ENCODE measurements around the gene ANKRD55.
"Not testable (repeated sequence)": the region's sequence is repeated elsewhere in the genome, so short reads cannot be mapped to it uniquely, and the experiment has no call there.

ANKRD55 gene

DNA sequence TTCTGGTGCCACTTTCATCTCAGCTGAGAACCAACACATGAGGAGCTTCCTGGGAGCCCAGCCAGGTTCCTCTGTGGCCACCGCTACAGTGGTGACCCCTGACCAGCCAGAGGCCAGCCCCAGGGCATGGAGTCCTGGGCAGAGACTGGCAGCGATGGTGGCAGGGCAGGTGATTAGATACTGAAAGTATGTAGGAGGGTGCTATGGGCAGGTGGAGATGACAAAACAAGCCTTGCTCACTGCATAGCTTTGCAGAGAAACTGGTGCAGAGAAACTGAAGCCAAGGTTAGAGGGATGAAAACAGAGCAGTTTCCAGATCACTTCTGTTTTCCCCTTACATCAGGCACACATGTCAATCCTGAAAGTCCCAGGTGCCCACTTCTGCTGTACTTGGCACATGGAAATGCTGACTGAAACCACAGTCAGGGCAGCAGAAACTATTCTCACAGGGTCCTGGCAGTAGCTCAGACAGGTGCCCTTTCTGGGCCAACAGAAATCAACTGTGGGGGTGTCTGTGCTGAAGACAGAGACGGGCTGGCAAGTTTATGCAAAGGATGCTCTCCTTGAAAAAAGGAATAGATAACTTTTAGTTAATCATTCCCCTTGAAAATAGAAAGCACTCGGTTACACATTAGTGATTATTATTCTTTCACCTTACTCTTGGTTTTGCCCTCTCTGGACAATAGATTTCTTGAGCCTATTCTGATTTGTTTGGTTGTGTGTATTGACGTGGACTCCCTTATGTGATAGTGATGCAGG is 90.3 kb downstream of the ANKRD55 start:
- no peak for DNase-seq

DNA sequence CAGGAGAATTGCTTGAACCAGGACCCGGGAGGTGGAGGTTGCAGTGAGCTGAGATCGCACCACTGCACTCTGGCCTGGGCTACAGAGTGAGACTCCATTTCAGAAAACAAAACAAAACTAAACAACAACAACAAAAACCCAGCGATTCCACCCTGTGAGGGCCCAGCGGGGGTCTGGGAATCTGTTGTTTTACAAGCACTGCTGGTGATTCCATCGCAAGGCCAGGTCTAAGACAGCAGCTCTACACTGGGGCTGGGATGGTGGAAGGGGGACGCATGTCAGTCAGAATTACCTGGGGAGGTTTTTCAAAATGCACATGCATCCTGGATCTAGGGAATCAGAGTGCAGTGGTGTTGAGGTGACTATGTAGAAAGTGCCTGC is 90.9 kb downstream of the ANKRD55 start:
- DNase-seq, result no peak

DNA sequence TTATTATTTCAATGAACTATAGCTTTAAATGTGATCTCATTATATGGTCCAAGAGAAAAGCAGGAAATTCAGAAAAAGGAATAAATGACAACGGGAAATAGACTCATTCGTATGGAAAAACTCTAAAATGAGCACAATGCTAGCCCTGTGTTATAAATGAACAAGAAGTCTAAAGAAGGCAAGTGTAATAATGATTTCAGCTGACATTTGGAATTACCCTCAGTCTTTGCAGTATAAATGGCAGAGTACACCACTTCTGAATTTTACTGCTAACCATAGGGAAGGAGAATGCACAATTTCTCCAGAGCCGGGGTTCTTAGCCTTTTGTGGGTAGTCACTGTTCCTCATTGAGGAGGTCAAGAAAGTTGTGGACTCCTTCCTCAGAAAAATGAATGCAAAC is 93.1 kb downstream of the ANKRD55 start:
- DNase-seq, result no peak

DNA sequence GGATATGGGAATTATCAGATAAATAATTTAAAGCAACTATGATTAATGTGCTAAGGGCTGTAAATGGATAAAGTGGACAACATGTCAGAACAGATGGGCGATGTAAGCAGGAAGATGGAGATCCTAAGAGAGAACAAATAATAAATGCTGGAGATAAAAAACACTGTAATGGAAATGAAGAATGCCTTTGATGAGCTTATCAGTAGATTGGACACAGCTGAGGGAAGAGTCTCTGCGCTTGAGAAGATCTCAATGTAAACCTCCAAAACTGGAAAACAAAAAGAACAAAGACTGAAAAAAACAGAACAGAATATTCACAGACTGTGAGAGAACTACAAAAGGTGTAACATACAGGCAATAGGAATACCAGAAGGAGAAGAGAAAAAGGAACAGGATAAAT is 102.5 kb downstream of the ANKRD55 start:
- no peak for DNase-seq

DNA sequence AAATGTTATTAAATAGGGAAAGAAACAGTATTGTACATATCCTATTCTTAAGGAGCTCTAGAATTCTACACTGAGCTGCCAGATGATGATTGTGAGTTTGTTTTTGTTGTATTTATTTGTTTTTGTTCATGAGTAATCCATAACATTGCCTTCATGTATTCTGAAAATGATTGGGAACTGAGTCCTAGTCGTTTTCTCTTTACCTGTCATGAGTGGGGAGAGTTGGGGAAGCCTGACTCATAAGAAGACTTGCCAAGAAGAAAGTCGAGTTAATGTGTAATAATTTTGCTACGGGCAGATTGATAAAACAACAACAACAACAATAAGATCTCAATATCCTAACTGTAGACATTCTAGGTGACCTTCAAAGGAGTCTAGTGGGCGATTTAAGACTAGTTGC is 103.8 kb downstream of the ANKRD55 start:
- no peak for DNase-seq

DNA sequence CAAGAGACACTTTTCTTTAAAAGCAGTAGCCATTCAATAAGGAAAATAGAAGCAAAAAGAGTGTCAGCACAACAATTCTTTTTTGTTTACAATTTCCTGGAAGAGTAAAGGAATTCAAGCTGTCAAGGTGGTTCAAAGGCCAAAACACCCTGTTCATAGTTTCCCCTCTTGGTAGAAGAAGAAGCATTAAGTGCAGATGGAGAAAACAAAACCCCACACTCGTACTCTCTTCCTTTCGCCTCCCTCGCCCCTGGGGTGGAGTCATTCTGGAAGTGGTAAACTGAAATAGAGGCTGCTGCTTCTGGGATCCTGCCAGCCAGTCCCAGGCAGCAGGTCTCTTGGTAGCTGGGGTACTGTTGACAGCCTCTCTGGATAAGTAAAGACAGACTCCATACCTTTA is 105.0 kb downstream of the ANKRD55 start:
- peak; percentile 18 to 22 for DNase-seq

DNA sequence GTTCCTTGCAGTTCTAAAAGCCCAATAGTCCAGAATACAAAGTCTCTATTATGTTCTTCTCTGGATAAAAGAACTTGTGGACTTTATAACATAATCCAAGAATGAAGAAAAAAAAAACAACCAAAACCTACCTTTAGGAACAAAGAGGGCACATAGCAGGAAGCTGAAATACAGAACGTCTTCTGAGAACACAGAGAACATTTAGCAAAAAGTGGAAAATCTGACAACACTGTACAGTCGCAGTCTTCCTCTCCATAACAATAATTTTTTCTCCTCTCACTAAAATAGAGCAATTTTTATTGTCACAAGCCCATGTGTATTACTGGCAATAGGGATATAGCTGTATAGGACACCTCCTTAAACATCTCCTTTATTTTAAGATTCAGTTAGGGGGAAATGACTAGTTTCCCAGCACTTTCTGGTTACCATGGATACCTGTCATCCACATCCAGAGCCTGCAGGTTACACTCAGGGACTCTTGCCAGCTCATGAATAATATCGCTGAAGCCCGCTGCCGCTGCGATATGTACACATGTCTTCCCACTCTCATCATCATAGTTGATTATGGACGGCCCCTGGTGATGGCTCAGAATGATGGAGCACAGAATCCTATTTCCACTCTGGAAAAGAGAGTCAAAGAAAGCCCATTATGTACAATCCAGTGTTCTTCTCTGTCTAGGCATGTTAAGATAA is 106.5 kb downstream of the ANKRD55 start:
- DNase-seq, result peak in 1 of 2 donors; percentile 17

DNA sequence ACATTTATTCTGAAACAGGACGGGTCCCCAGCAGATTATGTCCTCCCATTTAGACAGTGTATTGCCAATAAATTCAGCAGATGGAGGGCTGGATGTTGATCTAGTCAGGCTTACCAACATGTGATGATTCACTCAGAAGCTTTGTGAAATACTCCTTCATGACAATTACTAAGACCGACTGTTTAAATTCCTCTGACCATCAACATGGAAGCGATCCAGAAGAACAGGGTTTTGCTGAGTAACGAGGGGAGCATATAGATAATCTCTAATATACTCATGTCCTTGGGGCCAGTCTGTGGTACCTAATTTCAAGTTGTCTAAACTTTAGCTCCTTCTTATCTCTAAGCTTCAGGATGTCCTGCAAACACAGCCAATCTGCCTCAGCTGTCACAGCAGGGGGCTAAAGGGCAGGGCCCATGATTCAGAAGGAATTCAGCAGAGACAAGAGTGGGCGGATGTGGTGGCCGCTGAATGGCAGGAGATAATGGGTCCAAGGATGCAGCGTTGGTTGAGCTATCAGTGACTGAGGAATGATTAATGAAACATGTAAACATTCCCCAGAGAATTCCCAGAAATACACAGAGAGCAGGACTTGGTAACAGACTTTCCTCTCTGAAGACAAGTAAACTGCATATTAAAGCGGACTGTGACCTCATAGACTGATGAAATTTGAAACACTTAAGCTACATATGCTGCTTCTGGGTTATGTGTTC is 109.4 kb downstream of the ANKRD55 start:
- DNase-seq, result no peak

DNA sequence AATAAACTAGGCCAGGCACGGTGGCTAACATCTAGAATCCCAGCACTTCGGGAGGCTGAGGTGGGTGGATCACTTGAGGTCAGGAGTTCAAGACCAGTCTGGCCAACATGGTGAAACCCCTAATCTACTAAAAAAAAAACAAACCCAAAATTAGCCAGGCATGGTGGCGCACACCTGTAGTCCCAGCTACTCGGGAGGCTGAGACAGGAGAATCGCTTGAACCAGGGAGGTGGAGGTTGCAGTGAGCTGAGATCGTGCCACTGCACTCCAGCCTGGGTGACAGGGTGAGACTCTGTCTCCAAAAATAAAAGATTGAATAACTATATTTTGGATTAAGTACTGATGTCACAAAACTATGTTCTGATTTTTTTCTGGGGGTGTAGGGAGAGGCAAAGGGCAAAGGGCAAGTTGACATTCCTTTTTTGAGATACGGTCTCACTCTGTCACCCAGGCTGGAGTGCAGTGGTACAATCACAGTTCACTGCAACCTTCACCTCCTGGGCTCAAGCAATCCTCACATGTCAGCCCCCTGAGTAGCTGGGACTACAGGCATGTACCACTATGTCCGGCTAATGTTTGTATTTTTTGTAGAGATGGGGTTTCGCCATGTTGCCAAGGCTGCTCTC is 110.7 kb downstream of the ANKRD55 start:
- not testable (repeated sequence) for DNase-seq

DNA sequence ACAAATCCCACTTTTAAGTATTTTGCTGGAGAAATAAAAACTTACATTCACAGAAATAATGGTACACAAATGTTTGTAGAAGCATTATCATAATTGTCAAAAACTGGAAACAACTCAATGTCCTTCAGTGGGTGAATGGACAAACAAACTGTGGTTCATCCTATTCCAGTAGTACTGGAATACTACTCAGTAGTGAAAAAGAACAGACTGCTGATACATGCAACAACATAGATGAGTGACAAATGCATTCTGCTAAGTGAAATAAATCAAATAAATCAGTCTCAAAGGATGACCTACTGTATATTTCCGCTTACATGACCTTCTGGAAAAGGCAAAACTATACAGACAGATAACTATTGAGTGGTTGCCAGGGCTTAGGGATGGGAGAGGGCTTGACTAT is 114.1 kb downstream of the ANKRD55 start:
- no peak for DNase-seq

DNA sequence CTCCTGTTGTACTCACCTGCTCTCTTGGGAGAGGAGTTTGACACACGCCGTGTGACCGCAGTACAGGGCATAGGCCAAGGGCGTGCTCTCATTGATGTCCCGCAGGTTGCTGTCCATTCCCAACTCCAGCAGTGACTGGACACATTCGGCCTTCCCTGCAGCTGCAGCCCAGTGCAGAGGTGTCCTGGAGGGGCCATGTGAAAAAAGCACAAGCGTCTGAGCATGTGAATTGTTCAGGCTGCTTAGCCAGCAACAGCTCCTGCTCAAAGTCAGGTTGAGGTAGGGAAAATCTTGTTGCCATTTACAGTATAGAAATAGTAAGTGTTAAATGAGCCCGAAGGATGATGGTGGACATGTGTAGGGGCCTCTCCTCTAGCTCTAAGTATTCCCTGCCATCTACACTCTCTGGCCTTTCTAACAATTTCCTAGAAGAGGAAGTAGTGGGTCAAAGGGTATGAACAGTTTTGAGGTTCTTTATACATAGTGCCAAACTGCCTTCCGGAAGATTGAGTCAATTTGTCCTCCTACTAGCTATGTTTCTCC is 116.5 kb downstream of the ANKRD55 start:
- no peak for DNase-seq

DNA sequence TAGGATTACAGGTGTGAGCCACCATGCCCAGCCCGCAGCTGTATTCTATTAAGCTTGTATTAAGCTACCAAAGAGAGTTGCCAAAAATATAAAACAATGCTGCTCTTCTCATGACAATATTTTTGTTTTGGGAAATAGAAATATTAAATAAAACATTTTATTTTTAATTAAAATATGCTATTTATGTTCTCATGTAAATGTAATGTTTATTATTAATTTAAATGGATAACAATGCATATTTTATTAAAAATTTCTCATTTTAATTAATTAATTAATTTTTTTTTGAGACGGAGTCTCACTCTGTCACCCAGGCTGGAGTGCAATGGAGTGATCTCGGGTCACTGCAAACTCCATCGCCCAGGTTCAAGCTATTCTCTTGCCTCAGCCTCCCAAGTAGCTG is 117.5 kb downstream of the ANKRD55 start:
- DNase-seq, result no peak

DNA sequence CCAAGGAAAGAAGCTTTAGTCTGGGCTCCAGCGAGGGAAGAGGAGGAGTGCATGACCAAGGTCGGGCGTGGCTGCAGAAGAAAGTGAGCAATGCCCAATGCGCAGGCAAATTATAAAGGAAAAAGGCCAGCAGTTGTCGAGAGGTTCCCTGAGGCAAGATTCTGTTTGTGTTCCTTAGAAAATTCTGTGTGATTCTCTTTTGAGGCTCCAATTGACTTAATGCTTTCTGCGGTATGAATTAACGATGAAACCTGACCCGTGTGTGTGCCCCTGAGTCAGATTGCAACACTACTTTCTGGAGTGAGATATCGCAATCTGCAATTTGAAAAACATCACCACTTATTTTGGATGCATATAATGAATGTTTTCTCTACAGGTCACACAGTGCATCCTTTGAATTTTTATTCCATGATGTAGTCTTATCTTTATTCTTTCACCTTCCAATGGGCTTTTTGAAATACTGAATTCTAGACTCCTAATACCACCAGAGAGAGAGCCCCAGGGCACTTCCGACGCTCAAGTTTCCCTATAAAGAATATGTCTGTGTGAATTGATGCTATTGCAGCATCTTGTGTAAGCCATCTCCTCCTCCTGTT is 120.5 kb downstream of the ANKRD55 start:
- DNase-seq, result no peak

DNA sequence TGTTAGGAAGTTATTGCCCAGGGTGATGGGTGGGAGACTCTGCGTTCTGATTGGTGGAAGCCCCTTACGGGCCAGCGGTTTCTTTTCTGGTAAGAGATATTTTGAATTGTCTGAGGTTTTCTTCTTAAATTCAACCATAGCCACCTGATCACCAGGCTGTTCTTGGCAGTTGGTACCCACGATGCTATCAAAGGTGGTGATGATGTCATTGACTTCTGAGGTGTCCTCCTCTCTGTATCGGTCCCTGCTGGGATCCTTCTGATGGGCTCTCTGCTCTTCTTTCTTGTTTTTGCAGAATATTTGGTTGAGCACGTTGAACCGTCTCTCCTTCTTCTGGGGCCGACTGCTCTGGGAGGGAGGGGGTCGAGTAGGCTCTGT is 121.7 kb downstream of the ANKRD55 start:
- DNase-seq, result no peak

DNA sequence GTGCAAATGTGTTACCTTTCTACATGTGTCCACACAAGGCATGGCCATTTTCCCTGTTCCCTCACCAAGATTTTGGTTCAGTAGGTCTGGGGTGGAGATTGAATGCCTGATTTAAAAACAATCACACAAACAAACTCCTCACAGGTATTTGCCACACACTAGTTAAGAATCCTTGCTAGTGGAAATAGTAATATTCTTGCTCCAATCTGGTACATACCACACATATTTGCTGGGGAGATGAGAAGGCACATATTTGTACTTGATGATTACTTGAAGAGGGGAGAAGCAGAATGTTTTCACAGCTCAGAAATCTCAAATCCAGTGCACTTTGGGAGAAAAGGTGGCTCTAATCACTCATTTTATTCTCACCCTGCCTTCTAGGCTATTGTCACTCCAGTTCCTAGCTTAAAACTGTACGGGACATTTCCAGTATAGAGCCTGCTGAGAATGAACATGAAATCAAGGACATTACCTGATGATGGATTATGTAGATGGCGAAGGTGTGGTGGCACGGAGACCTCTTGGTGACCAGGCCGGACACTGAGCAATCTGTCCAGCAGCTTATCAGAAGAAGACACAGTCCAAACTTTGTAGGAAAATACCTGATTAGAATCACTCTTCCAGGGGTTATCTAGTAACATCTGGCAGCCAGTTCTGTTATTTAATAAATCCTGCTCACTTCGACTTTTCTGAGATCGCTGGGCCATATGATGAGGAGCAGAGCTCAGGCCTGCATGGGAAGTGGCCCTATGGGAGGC is 122.3 kb downstream of the ANKRD55 start:
- no peak for DNase-seq

DNA sequence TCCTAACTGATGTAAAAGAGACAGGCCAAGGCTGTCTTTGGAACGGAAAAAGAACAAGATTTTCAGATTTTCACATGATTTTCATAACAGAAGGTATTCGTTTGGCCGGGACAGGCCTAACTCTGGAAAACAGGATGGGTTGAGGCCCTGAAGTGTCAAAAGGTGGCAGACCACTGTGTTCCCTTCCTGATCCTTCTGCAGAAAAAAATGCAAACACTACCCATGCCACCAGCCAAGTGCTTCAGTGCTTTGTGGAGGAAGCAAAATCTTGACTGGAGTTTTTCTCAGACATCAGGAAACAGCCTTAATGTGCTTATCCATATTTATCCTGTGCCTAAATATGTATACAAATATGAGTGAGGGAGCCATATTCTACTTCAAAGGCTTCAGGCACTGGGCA is 124.9 kb downstream of the ANKRD55 start:
- no peak for DNase-seq

DNA sequence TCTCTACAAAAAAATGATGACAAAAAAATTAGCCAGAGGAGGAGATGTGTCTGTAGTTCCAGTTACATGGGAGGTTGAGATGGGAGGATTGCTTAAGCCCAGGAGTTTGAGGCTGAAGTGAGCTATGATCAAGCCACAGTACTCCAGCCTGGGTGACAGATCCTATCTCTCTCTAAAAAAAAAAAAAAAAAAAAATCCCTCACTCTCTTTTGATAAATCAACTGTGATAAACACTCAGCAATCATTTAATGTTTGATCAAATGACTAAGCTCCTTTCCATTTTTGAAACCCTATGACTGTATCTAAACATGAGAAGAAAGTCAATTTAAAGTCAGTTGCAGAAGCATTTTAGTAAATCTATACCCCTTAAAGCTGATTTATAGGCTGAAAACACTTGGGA is 126.3 kb downstream of the ANKRD55 start:
- DNase-seq, result no peak

DNA sequence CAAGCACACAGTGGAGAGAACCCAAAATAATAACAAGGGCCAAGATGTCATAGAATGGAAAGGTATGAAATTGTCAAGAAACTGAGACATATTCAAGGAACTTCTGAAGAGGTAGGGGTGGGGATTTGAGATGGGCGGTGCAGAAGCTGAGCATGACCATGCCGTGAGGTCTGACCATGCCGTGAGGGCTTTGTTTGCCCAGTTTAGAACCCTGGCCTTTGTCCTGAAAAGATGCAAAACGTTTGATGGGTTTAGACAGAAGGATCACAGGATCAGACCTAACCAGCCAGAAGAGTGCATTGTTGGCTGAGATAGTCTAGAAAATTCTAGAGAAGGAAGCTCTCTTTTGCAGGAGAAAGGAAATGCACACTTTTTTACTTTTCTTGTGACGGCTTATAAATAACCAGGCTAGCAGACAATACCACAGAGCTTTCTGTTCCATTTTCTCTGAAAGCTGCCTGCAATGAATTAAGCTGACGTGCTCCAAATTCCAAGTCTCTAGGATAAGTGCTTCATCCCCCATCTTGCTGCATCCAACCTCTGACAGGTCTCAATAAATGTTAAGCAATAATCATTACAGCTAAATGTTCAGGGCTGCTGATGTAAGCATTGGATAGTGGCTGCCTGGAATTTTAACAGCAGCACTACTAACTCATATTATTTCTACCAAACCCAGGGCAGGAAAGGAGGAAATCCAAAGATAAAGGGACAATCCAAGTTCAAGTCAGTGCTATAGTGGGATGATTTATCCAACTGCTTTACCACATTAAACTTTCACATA is 127.4 kb downstream of the ANKRD55 start:
- no peak for DNase-seq

DNA sequence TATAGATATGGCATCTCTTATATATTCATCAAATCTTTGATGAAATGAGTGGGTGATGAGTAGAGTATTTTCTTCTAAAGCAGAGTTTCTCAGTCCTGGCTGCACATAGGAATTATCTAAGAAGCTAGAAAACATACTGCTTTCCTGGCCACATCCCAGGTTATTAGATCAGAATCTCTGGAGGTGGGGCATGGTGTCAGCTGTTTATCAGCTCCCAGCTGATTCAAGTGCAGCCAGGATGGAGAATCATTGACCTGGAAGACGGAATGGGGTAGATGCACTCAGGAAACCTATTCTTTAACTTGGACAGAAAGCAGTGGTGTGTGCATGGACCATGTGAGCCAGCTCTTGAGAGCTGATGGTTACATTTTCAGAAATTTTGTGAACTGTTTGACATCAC is 130.2 kb downstream of the ANKRD55 start:
- DNase-seq, result no peak

DNA sequence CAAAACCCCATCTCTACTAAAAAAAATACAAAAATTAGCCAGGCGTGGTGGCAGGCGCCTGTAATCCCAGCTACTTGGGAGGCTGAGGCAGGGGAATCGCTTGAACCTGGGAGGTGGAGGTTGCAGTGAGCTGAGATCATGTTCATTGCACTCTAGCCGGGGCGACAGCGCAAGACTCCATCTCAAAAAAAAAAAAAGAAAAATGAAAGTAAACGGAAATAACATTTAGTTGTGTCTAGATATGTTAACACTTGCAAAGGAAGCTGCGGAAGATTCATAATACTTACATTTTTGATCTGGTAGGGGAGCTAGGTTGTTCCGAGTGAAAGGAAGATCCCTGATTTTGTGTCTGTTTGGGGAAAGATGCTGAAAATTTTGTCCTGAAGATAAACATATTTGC is 130.9 kb downstream of the ANKRD55 start:
- DNase-seq, result not testable (repeated sequence)

DNA sequence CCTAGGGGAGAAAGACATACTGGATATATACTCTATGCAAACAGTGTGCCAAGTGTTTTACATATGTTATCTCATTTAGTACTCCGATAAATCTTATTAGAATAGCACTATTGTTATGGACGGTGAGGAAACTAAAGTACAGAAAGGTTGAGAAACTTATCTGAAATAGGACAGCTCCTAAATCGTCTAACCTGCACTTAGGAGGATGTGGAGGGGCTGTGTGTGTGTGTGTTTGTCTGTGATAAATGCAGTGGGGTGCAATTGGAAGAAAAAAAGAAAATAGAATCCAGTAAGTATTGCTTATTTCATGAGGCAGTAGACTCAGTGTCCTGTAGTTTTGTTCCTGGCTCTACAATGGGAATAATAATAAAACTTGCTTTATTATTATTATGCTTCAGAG is 131.9 kb downstream of the ANKRD55 start:
- no peak for DNase-seq

All from activated CD4-positive, alpha-beta T cell treated with anti-CD3 and anti-CD28 coated beads for 4 hours (primary cell).